Inferior parietal cortex (tissue), 1 donor: ENCODE measurements around the gene PICK1.
A peak's percentile ranks its signal among the peaks of the same experiment; 100 is the strongest.
"Not testable (repeated sequence)": the region's sequence is repeated elsewhere in the genome, so short reads cannot be mapped to it uniquely, and the experiment has no call there.

ENCODE experiments used
- DNase-seq: peaks from one replicate; pipeline ENCODE4 v3.0.0-alpha.2; 2016; ENCODE audit errors: extremely low spot score

Gene PICK1

DNA sequence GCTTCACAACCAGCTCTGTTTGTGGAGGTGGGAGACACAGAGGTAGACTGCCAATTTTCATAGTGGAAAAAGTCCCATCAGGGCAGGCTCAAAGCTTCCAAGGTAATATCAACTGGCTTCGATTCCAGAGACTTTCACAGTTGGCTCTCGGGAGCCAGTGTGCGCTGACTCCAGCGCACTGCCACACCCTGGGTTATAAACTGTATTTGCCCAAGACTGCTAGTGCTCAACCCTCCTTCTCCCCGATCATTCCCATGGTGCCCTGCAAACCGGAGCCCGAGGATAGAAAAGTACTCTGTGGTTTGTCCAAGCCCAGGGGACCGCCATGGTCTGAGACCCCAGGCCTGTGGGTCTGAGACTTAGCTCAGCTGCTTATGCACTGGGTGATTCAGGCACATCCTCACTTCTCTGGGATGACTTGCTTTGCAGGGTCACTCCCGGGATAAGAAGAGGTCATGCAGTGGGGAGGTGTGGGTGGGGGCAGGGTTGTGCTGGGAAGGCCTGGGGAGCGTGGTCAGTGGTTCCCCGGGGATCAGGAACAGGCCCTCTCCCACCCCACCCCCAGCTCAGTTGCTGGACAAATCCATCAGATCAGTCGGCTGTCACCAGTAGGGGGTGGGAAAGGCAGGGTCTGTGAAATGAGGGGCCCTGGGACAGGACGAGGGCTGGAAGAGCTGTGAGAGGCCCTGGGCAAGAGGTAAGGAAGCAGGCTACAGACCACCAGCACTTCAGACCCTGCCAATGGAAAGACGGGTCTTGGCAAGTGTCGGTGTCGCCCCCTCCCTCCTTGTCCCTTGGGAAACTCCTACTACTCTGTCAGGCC, 26.7 kb upstream of the PICK1 start:
- no peak for DNase-seq

DNA sequence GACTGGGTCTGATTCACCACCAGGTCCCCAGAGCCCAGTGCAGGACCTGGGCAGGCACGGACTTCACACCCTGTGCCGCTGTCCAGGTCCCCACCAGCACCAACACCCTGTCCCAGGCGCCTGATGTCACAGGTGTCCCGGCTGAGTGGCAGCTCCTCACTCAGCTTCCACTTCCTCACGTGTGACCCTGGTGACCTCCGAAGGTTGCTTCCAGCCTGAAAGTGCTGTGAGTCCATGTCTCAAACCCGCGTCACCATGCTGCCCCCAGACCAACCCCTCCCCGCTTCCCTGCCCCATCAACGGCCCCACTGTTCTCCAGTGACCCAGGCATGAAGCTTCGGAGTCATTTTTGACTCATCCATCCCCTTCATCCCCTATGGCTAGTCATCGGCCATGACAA, 25.7 kb upstream of the PICK1 start:
- DNase-seq, result no peak

DNA sequence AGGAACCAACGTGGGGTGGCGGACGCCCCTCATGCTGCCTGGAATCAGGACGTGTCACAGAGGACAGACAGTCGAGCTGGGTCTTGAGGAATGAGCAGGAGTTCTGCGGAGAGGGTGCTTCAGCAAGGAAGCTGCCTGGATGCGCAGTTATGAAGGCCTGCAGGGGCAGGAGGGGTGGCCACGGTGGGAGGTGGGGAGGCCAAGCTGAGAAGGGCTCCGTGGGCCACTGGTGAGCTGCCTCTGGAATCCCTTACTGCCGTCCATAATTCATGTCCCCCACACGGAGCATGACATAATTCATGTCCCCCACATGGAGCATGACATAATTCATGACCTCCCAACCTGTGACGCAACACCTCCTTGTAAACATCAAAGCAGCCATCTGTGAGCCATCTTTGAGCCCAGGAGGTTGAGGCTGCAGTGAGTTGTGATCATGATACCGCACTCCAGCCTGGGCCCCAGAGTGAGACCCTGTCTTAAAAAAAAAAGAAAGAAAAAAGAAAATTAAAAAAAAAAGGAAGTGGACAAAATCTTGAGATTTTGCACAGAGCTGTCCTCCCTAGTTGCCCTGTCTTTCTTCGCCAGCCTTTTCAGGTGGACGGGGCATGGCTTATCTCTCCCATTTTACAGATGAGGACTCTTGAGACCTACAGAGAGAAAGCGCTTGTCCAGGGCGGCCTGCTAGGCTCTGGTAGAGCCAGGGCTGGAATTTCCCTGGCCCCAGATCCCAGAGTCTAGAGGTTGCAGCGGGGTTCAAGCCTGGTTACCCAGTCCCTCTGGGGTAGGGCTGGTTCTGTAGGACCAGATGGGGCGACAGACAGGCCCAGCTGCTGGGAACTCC, 24.3 kb upstream of the PICK1 start:
- peak; percentile 46 for DNase-seq

DNA sequence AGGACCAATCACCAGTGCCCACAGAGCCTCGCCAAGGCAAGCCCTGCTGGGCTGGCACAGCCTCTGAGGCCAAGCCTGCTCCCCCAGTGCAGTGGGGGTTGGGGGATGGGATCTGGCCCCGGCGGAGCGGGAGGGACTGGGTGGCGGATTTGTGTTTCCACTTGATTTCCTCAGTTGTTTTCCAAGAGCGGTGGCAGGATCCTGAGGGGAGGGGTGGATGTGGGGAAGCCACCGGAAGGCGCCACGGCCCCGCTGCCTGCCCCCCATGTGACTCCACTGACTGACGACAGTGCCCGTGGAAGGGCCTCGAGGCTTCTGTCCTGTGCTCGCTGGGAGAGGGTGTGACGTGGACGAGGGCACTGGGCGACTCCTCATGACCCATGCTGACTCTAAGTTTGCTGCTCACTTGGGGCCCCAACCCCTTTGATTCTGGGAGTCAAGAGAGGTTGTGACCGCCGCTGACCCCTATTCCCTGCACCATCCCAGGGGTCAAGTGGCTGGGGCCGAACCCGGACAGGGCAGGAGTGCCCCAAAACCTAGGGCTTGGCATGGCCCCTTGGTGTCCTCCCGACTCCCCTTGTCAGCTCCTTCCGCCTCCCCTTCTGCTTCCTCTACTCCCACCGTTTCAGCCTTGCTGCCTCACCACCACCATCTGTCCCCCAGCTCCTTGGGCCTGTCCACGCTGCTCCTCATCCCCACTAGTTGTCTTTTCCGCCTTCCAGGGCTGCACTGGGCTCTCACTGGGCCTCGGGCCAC, 23.5 kb upstream of the PICK1 start:
- no peak for DNase-seq

DNA sequence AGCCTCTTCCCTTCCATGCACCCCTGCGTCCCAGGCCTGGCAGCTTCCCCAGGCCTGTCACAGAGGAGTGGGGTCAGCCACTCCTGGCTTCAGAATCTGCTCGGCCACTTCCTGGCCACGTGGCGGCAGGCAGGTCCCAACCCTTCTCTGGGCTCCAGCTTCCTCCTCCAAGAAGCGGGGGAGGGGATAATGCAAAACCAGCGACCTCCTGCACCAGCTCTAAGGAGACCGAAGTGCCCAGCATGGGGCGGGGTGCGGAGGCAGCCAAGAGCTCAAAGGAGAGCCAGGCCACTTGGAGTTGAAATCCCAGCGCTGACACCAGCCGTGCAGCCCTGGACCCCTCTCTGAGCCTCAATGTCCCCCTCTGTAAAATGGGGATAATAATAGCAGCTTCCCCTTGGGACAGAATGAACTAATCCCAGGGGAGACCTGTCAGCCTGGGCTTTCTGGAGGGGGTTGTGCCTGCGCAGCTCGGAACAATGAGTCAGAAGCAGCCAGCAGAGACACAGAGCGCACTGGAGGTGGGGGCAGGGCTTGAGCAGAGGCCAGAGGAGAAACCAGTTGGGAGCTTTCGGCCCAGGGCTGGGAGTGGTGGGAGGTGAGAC, 22.8 kb upstream of the PICK1 start:
- peak; percentile 74 for DNase-seq

DNA sequence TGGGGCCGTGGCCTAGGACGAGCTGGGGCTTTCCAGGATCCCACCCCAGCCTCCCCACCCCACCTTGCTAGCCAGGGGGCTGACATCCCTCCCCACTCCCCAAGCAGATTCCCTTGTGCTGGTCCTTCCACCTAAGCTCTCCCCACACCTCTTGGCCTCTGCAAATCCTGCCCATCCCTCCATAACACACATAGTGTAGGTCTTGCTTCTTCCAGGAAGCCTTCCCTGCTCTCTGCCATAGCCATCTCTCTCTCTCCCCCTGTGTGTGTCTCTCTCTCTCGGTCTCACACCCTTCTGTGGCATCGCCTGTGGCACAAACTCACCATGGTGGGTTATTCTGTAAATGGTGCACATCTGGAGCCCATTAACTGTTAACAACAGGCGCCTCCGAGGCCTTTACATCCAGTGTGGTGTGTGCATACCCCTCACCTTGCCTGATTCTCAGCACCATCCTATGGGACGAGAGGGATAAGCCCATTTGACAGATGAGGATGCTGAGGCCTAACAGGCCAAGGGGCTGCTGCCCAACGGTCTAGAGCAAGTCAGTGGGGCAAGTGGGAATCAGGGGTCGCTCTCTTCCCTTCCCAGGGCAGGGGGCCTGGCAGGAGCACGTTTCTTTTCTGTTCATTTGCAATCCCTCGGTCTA, 22.2 kb upstream of the PICK1 start:
- peak; percentile 11 for DNase-seq

DNA sequence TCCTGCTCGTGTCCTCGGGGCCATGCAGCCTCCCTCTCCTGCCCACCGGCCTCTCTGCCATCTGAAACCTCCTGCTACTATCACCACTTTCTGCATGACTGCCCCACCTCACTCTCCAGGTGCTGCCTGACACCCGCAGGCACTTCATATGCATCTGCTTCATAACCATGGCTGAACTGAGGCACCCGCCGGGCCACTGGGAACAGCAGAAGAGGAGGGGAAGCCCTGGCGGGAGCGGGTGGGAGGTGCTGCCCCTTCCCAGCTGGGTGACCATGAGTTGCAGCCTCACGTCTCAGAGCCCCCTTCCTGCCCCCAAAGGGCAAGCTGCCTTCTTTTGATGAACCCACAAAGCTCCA, 21.7 kb upstream of the PICK1 start:
- DNase-seq, result no peak

DNA sequence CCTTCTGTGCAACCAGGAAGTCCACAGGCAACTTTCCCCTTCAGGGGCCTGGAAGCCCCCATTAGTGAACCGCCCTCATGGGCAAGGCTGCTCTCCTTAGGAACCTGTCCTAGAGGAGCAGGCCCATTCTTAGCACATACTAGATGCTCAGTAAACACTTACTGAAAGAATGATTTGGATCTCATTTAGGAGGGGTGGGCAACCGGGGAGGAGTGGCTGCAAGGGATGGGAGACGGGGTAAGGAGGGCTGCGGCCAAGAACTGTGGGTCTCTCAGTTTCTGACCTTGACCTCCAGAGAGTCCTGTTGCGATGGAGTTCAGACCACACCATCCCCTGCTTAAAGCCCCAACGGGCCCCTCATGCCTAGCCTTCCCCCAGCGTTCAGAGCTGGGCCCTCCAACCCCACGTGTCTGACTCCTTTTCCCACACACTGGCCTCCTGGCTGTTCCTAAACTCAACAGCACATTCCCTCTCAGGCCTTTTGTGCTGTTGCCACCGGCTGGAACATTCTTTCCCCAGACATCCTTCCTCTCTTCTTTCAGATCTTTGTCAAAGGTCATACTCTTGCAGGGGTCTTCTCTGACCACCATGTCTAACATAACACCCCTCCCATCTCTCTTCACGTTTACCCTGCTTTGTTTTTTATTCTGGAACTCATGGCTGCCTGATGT, 20.7 kb upstream of the PICK1 start:
- DNase-seq, result no peak

DNA sequence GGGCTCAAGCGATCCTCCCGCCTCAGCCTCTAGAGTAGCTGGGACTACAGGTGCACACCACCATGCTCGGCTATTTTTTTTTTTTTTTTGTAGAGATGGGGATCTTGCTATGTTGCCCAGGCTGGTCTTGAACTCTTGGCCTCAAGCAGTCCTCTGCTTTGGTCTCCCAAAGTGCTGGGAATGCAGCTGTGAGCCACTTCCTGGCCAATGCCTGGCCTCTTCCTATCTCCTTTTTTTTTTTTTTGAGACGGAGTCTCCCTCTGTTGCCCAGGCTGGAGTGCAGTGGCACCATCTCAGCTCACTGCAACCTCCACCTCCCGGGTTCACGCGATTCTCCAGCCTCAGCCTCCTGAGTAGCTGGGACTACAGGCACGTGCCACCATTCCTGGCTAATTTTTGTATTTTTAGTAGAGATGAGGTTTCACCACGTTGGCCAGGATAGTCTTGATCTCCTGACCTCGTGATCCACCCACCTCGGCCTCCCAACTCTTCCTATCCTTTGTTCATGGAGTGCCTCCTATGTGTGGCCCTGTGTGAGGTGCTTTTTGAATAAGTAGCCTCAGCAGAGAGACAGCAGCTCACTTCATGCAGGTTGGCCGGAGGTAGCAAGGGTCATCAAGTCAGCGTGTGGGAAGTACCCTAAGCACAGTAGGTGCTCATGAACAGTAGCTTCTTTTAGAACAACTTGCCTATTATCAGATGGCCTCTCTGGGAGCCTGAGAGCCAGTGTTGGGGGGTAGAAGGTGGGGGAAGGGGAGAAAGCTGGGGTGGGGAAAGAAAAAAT, 19.6 kb upstream of the PICK1 start:
- not testable (repeated sequence) for DNase-seq

DNA sequence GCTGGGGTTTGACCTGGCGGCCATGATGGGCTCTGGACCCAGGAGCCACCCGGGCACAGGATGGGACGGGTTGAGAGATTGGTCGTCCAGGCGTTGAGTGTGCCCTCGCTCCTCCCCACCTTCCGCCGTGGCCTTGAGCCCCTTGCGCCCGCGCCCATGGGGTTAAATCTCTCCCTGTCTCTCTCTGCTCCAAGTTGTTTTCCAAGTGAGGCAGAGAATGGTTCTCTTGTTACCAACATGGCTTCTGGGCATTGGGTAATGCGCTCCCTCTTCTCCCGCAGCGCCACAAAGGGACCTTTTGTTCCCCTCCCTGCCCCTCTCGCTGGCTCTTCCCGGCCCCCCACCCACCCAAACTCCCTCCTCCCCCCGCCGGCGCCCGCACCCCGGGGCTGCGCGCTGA, 18.8 kb upstream of the PICK1 start:
- peak; percentile 75 for DNase-seq

DNA sequence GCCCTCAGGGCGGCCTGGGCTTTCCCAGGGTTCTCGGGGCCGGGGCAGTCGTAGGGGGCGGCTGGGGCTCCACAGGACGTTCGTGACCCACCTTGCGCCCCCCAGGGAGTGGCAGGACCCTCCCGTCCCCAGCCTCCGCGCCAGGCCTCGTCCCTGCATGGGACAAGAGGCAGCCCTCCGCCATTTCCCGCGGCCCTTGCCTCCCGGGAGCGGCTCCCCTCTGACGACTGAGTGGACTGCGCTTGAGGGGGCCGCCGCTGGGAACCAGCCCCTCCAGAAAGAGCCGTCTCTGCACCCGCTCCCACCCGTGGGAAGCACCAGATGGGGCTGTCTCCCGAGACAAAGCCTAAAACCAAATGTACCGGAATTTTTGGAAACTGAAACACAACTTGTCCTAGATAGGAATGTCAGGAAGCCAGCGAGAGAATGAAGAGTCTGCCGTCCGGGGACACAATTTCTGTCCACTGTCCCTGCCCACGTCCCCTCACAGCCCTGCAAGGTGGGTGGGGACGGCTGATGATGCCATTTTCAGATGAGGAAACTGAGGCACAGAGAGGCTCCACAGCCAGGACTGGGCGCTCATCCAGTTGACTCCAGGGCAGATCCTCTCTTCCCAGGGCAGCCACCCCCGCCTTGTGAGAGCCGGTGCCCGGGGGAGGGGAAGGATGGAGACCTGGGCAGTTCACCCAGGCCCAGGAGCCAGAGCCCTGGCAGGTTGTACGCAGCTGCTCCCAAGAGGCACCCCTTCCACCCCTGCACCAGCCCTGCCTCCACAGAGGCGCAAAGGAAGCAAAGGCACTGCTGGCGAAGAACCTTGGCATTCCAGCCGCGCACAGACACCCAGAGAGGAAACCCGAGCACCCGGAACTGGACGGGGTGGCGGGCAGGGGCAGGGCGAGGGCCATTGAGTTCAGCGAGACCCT, 18.1 kb upstream of the PICK1 start:
- DNase-seq, result peak; percentile 43

DNA sequence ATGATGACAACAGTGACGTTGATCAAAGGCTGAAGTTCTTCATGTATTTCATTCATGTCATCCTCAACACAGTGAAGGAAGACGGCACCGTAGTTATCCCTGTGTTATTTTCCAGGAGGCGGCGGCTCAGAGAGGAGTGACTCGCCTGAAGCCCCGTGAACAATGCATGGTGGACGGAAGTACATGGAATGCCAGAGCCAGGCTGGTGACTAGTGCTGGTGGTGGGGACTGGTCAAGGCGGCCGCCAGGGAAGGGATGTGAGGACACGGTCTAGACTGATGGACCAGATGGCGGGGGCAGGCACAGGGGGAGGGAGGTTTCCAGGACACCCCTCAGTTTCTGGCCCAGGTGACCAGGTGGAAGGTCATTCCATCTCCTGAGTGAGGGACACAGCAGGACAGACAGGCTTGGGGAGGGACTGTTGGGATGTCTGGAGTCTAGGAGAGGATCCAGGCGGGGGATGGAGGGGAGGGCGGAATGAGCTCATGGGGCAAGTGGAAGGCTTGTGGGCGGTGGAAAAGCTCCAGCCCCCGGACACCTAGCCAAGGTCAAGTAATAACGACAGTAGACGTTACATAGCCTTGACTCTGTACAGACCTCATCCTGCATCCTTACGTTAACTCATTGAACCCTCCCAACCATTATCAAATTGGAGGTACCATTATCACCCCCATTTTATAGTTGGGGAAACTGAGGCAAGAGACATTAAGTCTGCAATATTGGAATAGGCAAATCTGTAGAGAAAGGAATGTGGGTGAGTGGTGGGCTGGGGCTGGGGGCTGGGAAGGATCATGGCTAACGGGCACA, 16.0 kb upstream of the PICK1 start:
- no peak for DNase-seq

DNA sequence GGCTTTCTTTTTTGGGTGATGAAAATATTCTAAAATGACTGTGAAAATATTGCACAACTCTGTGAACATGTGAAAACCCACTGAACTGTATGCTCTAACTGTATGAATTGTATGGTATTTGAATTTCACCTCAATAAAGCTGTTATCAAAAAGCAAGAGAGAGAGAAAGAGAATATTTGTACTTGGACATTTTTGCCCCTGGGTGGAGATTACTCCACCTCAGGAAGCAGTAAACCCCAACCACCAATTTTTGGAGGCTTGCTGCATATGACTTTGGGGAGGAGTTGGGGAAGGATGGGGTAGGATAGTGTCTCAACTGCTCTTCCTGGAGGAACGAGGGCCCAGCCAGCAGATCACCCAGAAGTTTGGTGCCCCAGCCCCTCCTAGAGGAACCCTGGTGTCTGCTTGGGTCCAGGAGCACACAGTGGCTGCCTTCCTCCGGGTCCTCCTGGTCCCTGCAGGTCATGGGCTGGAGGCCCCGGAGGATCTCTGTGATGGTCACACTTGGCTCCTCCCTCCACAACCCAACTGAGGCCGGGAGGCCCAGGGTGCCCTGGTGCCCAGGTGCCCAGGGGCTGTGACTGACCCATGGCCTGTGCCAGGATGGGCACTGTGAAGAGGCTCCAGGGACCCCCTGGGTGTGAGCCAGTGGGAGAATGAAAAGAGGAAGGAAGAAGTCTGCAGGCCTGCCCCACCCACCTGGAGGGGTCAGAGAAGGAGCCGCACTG, 15.3 kb upstream of the PICK1 start:
- DNase-seq, result no peak

DNA sequence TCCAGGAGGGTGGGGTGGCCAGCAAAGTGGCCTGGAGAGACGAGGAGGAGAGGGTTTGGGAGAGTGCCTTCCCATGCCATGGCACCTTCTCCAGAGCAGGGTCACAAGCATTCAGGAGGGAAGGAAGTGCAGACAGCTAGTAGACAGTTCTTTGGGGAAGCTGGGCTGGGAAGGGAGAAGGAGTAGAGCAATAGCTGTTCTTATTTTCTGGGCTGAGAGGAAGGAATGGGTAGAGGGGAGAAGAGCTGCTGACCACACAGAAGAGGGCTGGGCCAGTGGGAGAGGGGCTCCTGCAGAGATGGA, 14.8 kb upstream of the PICK1 start:
- no peak for DNase-seq

DNA sequence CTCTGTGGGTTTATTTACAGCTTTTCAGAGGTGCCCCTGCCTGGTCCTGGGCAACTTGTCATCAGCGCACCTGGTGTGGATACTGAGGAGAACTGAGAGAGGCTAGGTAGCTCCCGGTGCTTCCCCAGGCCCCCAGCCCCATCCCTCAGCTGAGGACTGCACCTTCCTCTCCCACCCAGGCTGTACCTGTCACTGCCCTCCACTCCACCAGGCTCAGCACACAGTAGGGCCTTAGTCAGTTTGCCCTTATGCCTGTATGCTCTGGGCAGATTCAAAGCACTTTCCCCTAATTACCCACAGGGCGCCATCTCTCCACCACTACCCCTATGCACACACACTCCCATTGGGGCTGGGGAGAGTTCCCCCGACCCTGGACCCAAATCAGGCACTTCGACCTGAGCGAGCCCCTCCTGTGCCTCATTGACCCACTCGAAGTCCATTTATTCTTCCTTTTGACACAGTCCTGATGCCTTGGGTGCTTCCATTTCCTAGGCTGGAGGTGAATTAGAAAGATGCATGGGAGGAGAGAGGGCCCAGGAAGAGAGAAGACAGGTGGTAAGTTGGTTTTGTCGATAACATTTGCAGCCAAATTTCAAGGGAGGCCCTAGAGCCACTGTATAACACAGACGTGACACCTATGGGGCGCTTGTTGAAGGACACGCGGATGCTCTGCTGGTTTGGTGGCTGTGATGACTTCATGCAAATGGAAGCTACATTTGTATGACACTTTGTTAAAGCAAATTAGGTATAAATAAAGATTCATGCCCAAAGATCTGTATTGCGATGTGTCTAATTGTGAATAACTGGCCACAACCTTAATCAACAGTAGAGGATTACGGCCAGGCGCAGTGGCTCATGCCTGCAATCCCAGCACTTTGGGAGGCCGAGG, 13.8 kb upstream of the PICK1 start:
- DNase-seq, result no peak

DNA sequence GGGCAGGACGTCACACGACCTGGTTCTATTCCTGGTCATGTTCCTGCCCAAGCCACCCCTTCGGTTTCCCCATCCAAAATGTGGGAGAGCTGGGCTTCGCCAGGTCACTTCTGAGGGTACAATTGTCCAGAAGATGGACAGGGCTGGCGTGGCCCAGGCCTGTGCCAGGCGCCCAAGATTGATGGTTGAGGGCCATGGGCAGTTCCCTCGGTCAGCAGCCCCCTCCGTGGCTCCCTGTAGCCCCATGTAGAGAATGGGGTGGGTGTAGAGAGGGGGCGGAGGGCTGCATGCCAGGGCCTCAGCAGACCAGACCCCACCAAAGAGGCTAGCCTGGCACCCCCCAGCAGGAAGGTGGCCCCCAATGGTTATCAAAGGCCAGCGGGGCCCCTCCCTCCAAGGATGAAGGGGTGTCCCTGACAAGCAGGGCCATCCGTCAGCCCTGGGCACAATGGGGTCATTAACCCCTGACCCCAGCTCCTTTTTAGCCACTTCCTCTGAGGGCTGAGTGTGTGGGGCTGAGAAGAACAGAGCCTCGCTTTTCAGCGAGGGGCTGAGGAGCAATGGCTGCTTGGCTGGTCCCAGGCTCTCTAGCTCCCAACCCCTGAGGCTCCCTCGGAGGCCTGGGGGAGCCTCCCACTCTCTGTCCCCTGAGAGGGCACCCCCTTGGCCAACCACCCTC, 11.0 kb upstream of the PICK1 start:
- no peak for DNase-seq
